K562 (cell line): ENCODE measurements around the gene ZNF692. TPM values are rescaled to one million over a fixed set of nuclear protein-coding genes. Genes with fewer than 3 reads are reported as not detected.

Source experiments
- ASH1L ChIP-seq: fragments of 450-650 bp; IDR thresholded peaks from 2 replicates; pipeline ENCODE4 v1.6.1; 2018; ENCODE audit warnings: borderline replicate concordance, mild to moderate bottlenecking, low read depth; ENCODE audit not compliant: partially characterized antibody
- ELF4 ChIP-seq: fragments of 450-650 bp; formaldehyde crosslinking; IDR thresholded peaks from 2 replicates; pipeline ENCODE4 v1.4.0; 2022; ENCODE audit warnings: missing genetic modification characterization
- FOXM1 ChIP-seq, 2 experiments: fragments of 450-650 bp in 1 of 2; sonication (generic) in 1 of 2; formaldehyde crosslinking in 1 of 2; IDR thresholded peaks; 2 replicates each; pipeline versions ENCODE4 v1.6.1 to v1.9.0; 2017 to 2022; ENCODE audit warnings: low read depth in 2 of 2, mild to moderate bottlenecking in 2 of 2, missing genetic modification reagents in 1 of 2, moderate library complexity in 1 of 2
- HDGF ChIP-seq: fragments of 450-650 bp; IDR thresholded peaks from 2 replicates; pipeline ENCODE4 v1.6.1; 2016
- L3MBTL2 ChIP-seq: fragments of 450-650 bp; IDR thresholded peaks from 2 replicates; pipeline ENCODE4 v1.6.1; 2016; ENCODE audit warnings: mild to moderate bottlenecking, moderate library complexity
- MGA ChIP-seq: fragments of 450-650 bp; IDR thresholded peaks from 2 replicates; pipeline ENCODE4 v1.6.1; 2016; ENCODE audit warnings: mild to moderate bottlenecking, moderate library complexity
- NFIC ChIP-seq: fragments of 450-650 bp; IDR thresholded peaks from 2 replicates; pipeline ENCODE4 v1.6.1; 2017; ENCODE audit warnings: mild to moderate bottlenecking, inconsistent platforms
- POLR2B ChIP-seq: fragments of 450-650 bp; IDR thresholded peaks from 2 replicates; pipeline ENCODE4 v1.6.1; 2018; ENCODE audit warnings: low read depth; ENCODE audit not compliant: partially characterized antibody
- POLR3A ChIP-seq: IDR thresholded peaks from 2 replicates; pipeline ENCODE4 v1.6.1; 2011; ENCODE audit warnings: borderline replicate concordance, mild to moderate bottlenecking, moderate library complexity; ENCODE audit not compliant: insufficient read length, insufficient read depth; ENCODE audit errors: extremely low read depth
- RBM22 ChIP-seq: fragments of 200-400 bp; formaldehyde crosslinking; IDR thresholded peaks from 2 replicates; pipeline ENCODE4 v1.6.1; 2018; ENCODE audit warnings: low read length, low read depth; ENCODE audit not compliant: poor library complexity, severe bottlenecking
- RFX1 ChIP-seq: fragments of 450-650 bp; IDR thresholded peaks from 2 replicates; pipeline ENCODE4 v1.6.1; 2016; ENCODE audit warnings: mild to moderate bottlenecking, moderate library complexity
- SRF ChIP-seq, 2 experiments: fragments of 250-450, 450-650 bp in 1 of 2; sonication (Bioruptor Pico) in 1 of 2; sonication (generic) in 1 of 2; formaldehyde crosslinking; IDR thresholded peaks; 2 replicates each; pipeline versions ENCODE4 v1.5.0 to v1.5.1; 2020 to 2022; ENCODE audit warnings: mild to moderate bottlenecking in 1 of 2, missing genetic modification reagents in 1 of 2
- TAF7 ChIP-seq: fragments of 450-650 bp; IDR thresholded peaks from 2 replicates; pipeline ENCODE4 v1.6.1; 2016; ENCODE audit warnings: missing genetic modification characterization, missing compliant biosample characterization
- ZNF121 ChIP-seq: sonication (generic); formaldehyde crosslinking; conservative IDR thresholded peaks from 2 replicates; pipeline ENCODE4 v1.8.0; 2022; ENCODE audit warnings: missing genetic modification reagents
- ZNF740 ChIP-seq, 3 experiments: fragments of 200-800 bp in 1 of 3; sonication (Bioruptor generic) in 1 of 3; sonication (generic) in 1 of 3; formaldehyde crosslinking in 1 of 3; IDR thresholded peaks; 2 replicates each; pipeline versions ENCODE4 v1.6.1 to v1.8.0; 2016 to 2022; ENCODE audit warnings: mild to moderate bottlenecking in 2 of 3, missing compliant biosample characterization in 2 of 3, missing genetic modification characterization in 2 of 3, missing genetic modification reagents in 1 of 3
- polyA plus RNA-seq, 8 experiments: library from polyadenylated mRNA; depleted of rRNA in 4 of 8; stranded (reverse) in 5 of 8; unstranded in 3 of 8; fragments of >200 nt; fragmentation: Nextera tagmentation in 2 of 8; fragmentation: Illumina TruSeq in 1 of 8; extraction: Ambion mirVana in 2 of 8; extraction: Trizol in 1 of 8; gene quantifications; 2 replicates each; pipeline versions ENCODE4 v1.2.1 to v1.2.3, GENCODE V29; 2011 to 2014; ENCODE audit warnings: inconsistent platforms in 1 of 8, missing spikeins in 1 of 8
- total RNA-seq, 7 experiments: library from RNA; depleted of rRNA in 6 of 7; stranded (reverse); fragments of >200 nt in 6 of 7; fragmentation: Illumina TruSeq in 2 of 7; extraction: Trizol in 2 of 7; gene quantifications; 2 replicates each; pipeline versions ENCODE4 v1.2.1 to v1.2.3, GENCODE V29; 2011 to 2021; ENCODE audit warnings: low replicate concordance in 1 of 7

The ZNF692 gene
- total and polyA plus RNA-seq, 9 of the 15 experiments (the other 6 are each of a cell fraction or from before 2014, with no cell fraction given), result 8.4 to 143 (median 55.9) TPM

DNA sequence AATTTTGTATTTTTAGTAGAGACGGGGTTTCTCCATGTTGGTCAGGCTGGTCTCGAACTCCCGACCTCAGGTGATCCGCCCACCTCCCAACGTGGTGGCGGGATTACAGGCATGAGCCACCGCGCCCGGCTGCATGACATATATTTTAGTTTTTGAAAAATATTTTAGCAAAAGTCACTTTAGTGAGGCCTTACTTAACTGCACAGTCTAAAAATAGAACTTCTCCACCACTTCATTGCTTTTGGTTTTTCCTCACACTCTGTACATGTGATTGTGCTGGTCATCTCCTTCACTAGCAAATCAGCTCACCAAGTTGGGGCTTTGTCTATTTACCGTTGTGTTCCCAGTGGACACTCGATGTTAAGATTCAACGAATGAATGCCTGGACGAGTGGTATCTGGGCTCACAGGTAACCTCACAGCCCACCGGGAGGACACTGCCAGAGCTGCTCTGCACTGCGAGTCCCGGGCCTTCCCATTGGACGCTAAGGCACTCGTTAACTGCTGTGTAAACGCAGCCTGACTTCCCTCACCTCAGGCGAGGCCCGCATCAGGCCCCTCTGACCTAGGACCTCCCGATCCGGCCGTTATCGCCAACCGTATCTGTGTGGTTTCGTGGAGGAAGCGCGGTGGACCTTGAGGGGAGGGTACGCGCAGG, 14.0 kb upstream of the ZNF692 start (continued):
- peak; percentile 83 for TF ChIP-seq MGA
- TF ChIP-seq L3MBTL2, result peak; percentile 71
- no peak for TF ChIP-seq ELF4 (CRISPR knock-in tag)
- TF ChIP-seq FOXM1 (IDR thresholded peaks at IDR 0.05; ENCODE audit: low read depth), result no peak
- TF ChIP-seq FOXM1 (CRISPR knock-in tag; IDR thresholded peaks at IDR 0.05; ENCODE audit: low read depth), result no peak; the same call in 1 of the 2 replicates
- no peak for TF ChIP-seq POLR3A
- no peak for TF ChIP-seq NFIC
- TF ChIP-seq RFX1, result no peak
- no peak for TF ChIP-seq ASH1L
- TF ChIP-seq ZNF740 (CRISPR knock-in tag; IDR thresholded peaks at IDR 0.05), result no peak
- no peak for TF ChIP-seq ZNF740 (tag; IDR thresholded peaks at IDR 0.05)
- TF ChIP-seq TAF7 (tag), result no peak
- no peak for TF ChIP-seq RBM22
- TF ChIP-seq POLR2B, result no peak
- 0 out of 2 replicates have a peak, but pooled peaks have one; percentile 24 for TF ChIP-seq HDGF
- 0 out of 4 replicates have a peak, but pooled peaks of 1 of the 2 experiments have one; percentile 10 for TF ChIP-seq SRF (CRISPR knock-in tag; IDR thresholded peaks at IDR 0.05)
- TF ChIP-seq ZNF121, result no peak
